Measurements from ENCODE around the gene SLC25A19.

Gene SLC25A19

GRCh38 chr17:75289115-75289831 is at the start of gene SLC25A19:
Gene SLC25A19, minus strand, starts transcription at chr17:75289433. Its CDS starts 2,669 bp downstream, at chr17:75286764.
- DNase-seq (ENCODE audit: low read depth, low spot score), result peak; percentile 98

GRCh38 chr17:75338335-75338734 is 49.1 kb upstream of the SLC25A19 start:
- DNase-seq (ENCODE audit: low read depth, low spot score), result no peak

- no peak for DNase-seq (ENCODE audit: low read depth, low spot score)
These were observed 46.1 kb upstream of the SLC25A19 start for GRCh38 chr17:75335315-75335714.

- DNase-seq (ENCODE audit: low read depth, low spot score), result no peak
These were observed 45.5 kb upstream of the SLC25A19 start for GRCh38 chr17:75334723-75335122.

- DNase-seq (ENCODE audit: low read depth, low spot score), result no peak
These were observed 42.4 kb upstream of the SLC25A19 start for GRCh38 chr17:75331671-75332070.

GRCh38 chr17:75327757-75328156 is 38.5 kb upstream of the SLC25A19 start:
- no peak for DNase-seq (ENCODE audit: low read depth, low spot score)

GRCh38 chr17:75326226-75326848 is 37.1 kb upstream of the SLC25A19 start:
- no peak for DNase-seq (ENCODE audit: low read depth, low spot score)

GRCh38 chr17:75325827-75326225 is 36.6 kb upstream of the SLC25A19 start:
- DNase-seq (ENCODE audit: low read depth, low spot score), result no peak

- DNase-seq (ENCODE audit: low read depth, low spot score), result no peak
These were observed 36.1 kb upstream of the SLC25A19 start for GRCh38 chr17:75325348-75325747.

- DNase-seq (ENCODE audit: low read depth, low spot score), result no peak
These were observed 32.3 kb upstream of the SLC25A19 start for GRCh38 chr17:75321506-75321905.

- DNase-seq (ENCODE audit: low read depth, low spot score), result no peak
These were observed 30.9 kb upstream of the SLC25A19 start for GRCh38 chr17:75319904-75320691.

GRCh38 chr17:75318615-75319222 is 29.5 kb upstream of the SLC25A19 start:
- DNase-seq (ENCODE audit: low read depth, low spot score), result no peak

- DNase-seq (ENCODE audit: low read depth, low spot score), result no peak
These were observed 29.0 kb upstream of the SLC25A19 start for GRCh38 chr17:75318211-75318610.

- no peak for DNase-seq (ENCODE audit: low read depth, low spot score)
These were observed 28.4 kb upstream of the SLC25A19 start for GRCh38 chr17:75317671-75318070.

GRCh38 chr17:75316253-75316652 is 27.0 kb upstream of the SLC25A19 start:
- DNase-seq (ENCODE audit: low read depth, low spot score), result no peak

GRCh38 chr17:75315541-75316243 is 26.5 kb upstream of the SLC25A19 start:
- DNase-seq (ENCODE audit: low read depth, low spot score), result no peak

- DNase-seq (ENCODE audit: low read depth, low spot score), result no peak
These were observed 24.8 kb upstream of the SLC25A19 start for GRCh38 chr17:75313941-75314551.

- no peak for DNase-seq (ENCODE audit: low read depth, low spot score)
These were observed 19.7 kb upstream of the SLC25A19 start for GRCh38 chr17:75308732-75309629.

GRCh38 chr17:75307957-75308731 is 18.9 kb upstream of the SLC25A19 start:
- no peak for DNase-seq (ENCODE audit: low read depth, low spot score)
